IPS-15b (cell line): Measurements from ENCODE around the gene CFAP54.
"Not testable (repeated sequence)": the region's sequence is repeated elsewhere in the genome, so short reads cannot be mapped to it uniquely, and the experiment has no call there.

Experiments
- H3K27me3 ChIP-seq: one replicate; pipeline ENCODE4 v1.6.1; 2013; ENCODE audit warnings: low read length; ENCODE audit not compliant: control insufficient read depth, insufficient read depth
- H3K36me3 ChIP-seq: one replicate; pipeline ENCODE4 v1.6.1; 2013; ENCODE audit warnings: low read length; ENCODE audit not compliant: control insufficient read depth, insufficient read depth
- H3K4me1 ChIP-seq: one replicate; pipeline ENCODE4 v1.6.1; 2013; ENCODE audit warnings: mild to moderate bottlenecking, low read length; ENCODE audit not compliant: control insufficient read depth, insufficient read depth
- H3K4me3 ChIP-seq: one replicate; pipeline ENCODE4 v1.5.1; 2013; ENCODE audit warnings: low read depth, low read length
- H3K9ac ChIP-seq: one replicate; pipeline ENCODE4 v1.6.1; 2013; ENCODE audit warnings: low read depth, mild to moderate bottlenecking, low read length
- H3K9me3 ChIP-seq: one replicate; pipeline ENCODE4 v1.6.1; 2013; ENCODE audit warnings: mild to moderate bottlenecking, low read length; ENCODE audit not compliant: control insufficient read depth, insufficient read depth

CFAP54 gene

DNA sequence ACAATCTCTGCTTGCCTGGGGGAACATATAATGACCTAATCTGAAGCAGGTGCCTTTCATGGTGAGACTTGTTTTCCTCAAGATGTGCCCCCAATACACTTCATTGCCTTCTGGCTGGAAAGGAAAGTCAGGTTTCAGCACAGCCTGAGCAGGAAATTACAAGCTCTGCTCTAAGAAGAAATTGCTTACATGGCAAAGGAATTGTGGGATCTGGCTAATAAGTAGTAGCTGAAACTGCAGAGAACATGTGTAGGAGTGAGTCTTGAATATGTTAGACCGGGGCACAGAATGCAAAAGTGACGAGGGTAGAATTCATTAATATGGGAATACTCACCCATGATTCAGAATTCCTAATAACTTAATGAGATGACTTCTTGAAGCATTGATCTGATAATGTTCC is 6.3 kb upstream of the CFAP54 start:
- H3K9ac ChIP-seq: no peak overlapping the region
- no peaks in the 10 kb centered on the region for H3K9me3 ChIP-seq
- H3K27me3 ChIP-seq: no peaks in the 10 kb centered on the region
- H3K36me3 ChIP-seq: no peaks in the 10 kb centered on the region
- peaks cover under 1% of the 10 kb centered on the region for H3K4me1 ChIP-seq
- no peak overlapping the region for H3K4me3 ChIP-seq

DNA sequence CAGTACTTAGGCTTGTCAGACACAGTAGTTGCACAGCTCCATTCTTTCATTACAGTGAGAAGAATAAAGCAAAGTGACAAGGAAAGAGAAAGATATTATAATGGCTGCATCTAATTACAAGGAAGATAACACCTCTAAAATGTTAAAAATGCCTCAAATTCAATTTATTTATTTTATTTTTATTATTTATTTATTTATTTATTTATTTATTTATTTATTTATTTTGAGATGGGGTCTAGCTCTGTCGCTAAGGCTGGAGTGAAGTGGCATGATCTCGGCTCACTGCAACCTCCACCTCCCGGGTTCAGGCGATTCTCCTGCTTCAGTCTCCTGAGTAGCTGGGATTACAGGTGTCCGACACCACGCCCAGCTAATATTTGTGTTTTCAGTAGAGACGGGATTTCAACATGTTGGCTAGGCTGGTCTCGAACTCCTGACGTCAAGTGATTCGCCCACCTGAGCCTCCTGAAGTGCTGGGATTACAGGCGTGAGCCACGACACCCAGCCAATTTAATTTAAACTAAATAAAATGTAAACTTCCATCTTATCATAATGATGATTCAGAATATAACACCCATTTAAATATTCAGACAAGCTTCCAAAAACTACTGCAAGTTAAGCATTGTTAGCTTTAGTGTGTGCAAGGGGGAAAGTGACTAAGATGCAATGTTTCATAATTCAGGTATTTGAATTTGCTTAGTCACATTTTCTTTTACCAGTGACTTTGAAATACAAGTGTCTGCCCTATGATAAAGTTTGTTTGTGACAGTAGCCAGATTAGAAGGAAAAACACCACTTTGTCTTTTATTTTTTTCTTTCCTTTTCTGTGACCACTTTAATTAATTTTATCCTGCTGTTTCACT is 2.4 kb upstream of the CFAP54 start:
- Histone ChIP-seq H3K27me3 (peaks cover 12% of the 10 kb centered on the region), H3K36me3 (no peaks in the 10 kb centered on the region), H3K4me3 (no peak overlapping the region), H3K9ac (no peak overlapping the region), H3K4me1 (no peaks in the 10 kb centered on the region), H3K9me3 (no peaks in the 10 kb centered on the region)

DNA sequence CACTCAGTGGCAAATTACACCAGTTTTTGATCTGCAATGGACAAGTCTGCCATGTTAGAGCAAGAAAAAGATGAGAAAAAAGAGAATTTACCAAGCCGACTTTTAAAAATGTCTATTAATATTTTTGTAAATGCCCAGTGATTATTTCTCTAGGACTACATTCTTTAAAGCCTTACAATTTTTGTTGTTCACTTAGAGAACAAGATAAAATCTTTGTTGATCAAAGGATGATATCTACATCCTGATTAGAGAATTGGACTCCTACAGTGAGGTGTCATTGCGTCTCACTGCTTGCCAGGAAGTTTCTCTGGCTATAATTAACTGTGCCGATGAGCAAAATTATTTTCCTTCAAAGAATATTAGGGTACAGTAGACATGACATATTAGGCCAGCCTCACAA is 1.7 kb upstream of the CFAP54 start:
- no peaks in the 10 kb centered on the region for H3K4me1 ChIP-seq
- no peaks in the 10 kb centered on the region for H3K36me3 ChIP-seq
- peaks cover 12% of the 10 kb centered on the region for H3K27me3 ChIP-seq
- H3K9me3 ChIP-seq: no peaks in the 10 kb centered on the region
- H3K9ac ChIP-seq: no peak overlapping the region
- no peak overlapping the region for H3K4me3 ChIP-seq

DNA sequence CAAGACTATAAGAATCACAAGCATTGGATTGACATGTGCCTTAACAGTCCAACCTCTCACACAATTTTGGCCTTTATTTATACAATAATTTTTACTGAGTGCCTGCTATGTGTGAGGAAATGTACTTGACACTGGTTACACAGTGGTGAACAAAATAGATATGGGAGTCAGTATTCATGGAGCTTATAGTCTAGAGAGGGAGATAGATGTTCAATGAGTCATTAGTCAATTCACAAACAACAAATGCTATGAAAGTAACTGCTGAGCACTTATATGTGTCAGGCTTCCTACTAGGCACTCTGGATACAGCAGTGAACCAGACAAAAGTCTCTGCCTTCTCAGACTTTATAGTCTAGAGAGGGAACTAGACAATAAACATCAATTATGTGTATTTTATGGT is 3.7 kb downstream of the CFAP54 start:
- Histone ChIP-seq H3K27me3 (peaks cover 12% of the 10 kb centered on the region), H3K4me3 (no peak overlapping the region), H3K9me3 (no peaks in the 10 kb centered on the region), H3K4me1 (no peaks in the 10 kb centered on the region), H3K9ac (no peak overlapping the region), H3K36me3 (no peaks in the 10 kb centered on the region)

DNA sequence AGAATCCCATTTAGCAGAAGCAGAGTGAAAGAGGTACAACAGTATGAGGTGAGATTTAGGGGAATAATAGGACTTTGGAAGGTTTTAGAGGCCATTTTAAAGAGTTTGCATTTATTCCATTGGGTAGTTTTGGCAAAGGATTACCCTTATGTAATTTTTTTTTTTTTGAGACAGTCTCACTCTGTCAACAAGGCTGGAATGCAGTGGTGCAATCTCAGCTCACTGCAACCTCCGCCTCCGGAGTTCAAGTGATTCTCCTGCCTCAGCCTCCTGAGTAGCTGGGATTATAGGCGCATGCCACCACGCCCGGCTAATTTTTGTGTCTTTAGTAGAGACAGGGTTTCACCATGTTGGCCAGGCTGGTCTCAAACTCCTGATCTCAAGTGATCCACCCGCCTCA is 4.8 kb downstream of the CFAP54 start:
- H3K9me3 ChIP-seq, H3K4me3 ChIP-seq, H3K4me1 ChIP-seq, H3K27me3 ChIP-seq, H3K36me3 ChIP-seq, H3K9ac ChIP-seq: not testable (repeated sequence)

DNA sequence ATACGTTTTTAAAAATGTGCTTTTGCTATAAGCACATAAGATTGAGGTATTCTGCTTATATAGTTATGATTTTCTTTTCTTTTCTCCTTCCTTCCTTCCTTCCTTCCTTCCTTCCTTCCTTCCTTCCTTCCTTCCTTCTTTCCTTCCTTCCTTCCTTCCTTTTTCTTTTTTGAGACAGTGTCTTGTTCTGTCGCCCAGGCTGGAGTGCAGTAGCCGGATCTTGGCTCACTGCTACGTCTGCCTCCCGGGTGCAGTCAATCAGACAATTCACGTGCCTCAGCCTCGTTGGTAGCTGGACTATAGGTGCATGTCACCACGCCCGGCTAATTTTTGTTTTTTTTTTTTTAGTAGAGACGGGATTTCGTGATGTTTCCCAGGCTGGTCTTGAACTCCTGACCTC is 5.8 kb downstream of the CFAP54 start:
- H3K9ac ChIP-seq: no peak overlapping the region
- no peaks in the 10 kb centered on the region for H3K9me3 ChIP-seq
- H3K4me3 ChIP-seq: no peak overlapping the region
- H3K36me3 ChIP-seq: no peaks in the 10 kb centered on the region
- H3K4me1 ChIP-seq: no peaks in the 10 kb centered on the region
- peaks cover 1% of the 10 kb centered on the region for H3K27me3 ChIP-seq

DNA sequence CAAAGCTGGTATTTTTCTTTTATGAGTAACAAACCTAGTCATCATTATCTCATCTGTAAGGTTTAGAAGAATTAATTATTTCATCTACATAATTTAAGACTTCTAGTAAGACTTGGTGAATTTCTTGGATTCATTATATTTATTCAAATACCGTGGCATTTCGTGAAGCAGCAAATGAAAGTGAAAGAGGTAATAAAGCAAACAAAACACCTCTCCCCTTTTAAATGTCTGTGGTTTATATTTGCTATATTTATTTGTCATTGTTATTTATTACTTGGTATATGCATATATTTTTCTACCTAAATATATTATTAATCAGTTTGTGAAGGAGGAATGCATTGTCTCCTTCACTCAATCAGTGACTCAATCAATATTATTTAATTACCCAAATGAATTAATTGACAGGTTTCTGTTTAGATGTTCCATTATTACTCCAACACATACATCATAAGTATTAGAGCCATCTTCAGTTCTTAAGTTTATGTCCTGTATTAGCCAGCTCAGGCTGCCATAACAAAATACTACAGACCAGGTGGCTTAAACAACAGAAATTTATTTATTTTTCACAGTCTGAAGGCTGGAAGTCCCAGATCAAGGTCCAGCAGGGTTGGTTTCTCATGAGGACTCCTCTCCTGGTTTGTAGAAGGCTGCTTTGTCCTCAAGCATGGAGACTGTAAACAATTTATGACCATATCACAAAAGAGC is 6.6 kb downstream of the CFAP54 start:
- Histone ChIP-seq H3K9ac (no peak overlapping the region), H3K4me1 (no peaks in the 10 kb centered on the region), H3K9me3 (no peaks in the 10 kb centered on the region), H3K36me3 (no peaks in the 10 kb centered on the region), H3K4me3 (no peak overlapping the region), H3K27me3 (no peaks in the 10 kb centered on the region)

DNA sequence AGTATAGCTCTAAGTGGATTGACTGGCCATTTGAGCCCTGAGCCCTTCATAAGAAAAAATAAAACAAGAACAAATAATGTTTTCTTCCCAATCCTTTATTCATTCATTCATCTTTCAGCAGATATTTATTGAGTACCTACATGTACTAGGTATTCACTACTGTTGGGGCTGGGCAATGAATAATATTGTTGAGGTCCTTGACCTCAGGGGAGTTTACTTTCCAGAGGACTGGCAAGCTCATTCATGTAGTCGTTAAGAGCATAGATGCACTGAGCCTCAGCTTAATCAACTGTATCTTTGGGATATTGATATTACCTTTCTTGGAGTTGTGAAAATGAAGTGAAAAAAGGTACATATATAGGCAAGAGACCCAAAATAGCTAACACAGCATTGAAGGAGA is 7.6 kb downstream of the CFAP54 start:
- no peak overlapping the region for H3K4me3 ChIP-seq
- H3K4me1 ChIP-seq: no peaks in the 10 kb centered on the region
- H3K9me3 ChIP-seq: no peaks in the 10 kb centered on the region
- no peak overlapping the region for H3K9ac ChIP-seq
- no peaks in the 10 kb centered on the region for H3K27me3 ChIP-seq
- no peaks in the 10 kb centered on the region for H3K36me3 ChIP-seq

DNA sequence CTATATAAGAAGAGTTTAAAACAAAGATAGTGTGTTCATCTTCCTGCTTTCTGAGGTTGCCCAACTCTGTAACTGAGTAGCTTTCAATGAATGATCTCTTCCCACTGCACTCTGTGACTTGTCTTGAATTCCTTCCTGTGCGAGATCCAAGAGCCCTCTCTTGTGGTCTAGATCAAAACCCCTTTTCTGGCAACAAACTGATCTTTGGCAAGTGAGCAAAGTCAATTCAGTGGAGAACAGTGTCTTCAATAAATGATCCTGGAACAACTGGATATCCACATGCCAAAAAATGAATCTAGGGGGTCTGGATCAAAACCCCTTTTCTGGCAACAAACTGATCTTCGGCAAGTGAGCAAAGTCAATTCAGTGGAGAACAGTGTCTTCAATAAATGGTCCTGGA is 8.5 kb downstream of the CFAP54 start:
- H3K9me3 ChIP-seq: no peaks in the 10 kb centered on the region
- no peaks in the 10 kb centered on the region for H3K36me3 ChIP-seq
- no peak overlapping the region for H3K9ac ChIP-seq
- H3K4me1 ChIP-seq: no peaks in the 10 kb centered on the region
- H3K4me3 ChIP-seq: no peak overlapping the region
- no peaks in the 10 kb centered on the region for H3K27me3 ChIP-seq

DNA sequence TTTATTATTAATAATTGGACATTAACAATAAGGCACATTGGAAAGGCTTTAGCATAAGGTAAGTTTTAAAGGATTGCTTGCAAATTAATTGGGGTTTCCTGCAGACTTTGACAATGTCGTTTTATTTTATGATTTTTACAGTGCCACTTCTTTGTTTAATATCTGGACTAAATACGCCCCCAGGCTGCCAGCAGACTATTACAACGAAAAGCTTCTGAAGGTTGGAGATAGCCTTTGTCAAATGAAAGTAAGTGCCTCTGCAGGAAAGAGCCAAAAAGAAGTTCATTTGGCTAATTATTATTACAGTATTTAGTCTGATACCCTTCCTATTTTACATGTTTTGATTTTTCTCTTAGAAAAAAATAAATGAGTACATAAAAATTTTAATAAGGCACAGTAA is 11.3 kb downstream of the CFAP54 start:
- H3K9ac ChIP-seq: no peak overlapping the region

DNA sequence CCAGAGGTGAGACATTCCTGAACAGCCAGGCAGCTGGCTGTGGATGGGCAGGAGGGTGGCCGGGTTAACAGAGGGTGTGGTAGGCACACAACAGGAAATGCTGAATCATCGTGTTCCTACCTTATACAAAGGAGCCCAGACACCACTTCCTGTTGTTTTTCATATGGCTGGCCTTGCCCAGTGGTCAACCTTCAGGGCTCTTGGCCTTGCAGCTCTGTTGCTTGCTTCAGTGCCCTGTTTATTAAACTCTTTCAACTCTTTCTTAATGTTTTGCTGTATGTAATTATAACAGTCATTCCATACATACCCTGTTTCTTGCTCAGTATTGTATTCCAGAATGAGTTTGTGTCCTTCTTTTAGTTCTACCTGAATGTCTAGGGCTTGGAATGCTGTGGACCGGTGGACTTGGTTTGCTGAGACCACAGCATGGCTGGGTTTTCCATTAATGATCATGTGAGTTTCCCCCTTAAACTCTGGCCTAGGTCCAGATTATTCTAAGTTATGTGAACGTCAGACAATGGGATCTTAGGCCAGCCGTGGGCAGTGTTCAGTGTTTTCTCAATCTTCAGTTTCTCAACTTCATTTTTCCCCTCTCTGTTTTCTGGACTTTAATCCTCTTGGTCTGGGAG is 11.9 kb downstream of the CFAP54 start:
- Histone ChIP-seq H3K4me1 (no peaks in the 10 kb centered on the region), H3K4me3 (no peak overlapping the region), H3K9ac (no peak overlapping the region), H3K27me3 (no peaks in the 10 kb centered on the region), H3K36me3 (no peaks in the 10 kb centered on the region), H3K9me3 (no peaks in the 10 kb centered on the region)

More for the DNA sequence above, 11.3 kb downstream of the CFAP54 start:
- H3K27me3 ChIP-seq: no peaks in the 10 kb centered on the region
- H3K36me3 ChIP-seq: no peaks in the 10 kb centered on the region
- no peaks in the 10 kb centered on the region for H3K4me1 ChIP-seq
- no peak overlapping the region for H3K4me3 ChIP-seq
- no peaks in the 10 kb centered on the region for H3K9me3 ChIP-seq

DNA sequence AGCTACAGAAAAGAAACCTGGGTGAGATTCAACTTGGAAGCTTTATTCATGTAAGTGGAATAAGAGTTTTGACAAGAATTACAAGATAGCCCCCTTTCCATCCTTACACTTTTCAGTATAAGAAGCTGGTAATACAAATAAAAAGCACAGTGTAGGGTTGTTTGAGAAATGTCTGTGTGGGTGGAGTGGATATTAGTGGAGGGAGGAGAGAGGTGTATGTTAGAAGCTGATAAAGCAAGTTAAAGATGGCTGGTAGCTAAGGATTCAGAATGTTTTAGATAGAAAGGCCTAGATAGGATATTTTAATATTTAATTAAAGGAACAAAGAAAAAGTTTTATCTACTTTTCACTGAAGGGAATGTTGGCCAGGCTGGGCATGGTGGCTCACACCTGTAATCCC is 12.5 kb downstream of the CFAP54 start:
- no peak overlapping the region for H3K4me3 ChIP-seq
- no peak overlapping the region for H3K9ac ChIP-seq
- H3K4me1 ChIP-seq: no peaks in the 10 kb centered on the region
- H3K27me3 ChIP-seq: no peaks in the 10 kb centered on the region
- H3K9me3 ChIP-seq: no peaks in the 10 kb centered on the region
- H3K36me3 ChIP-seq: no peaks in the 10 kb centered on the region
